Ovary (tissue), 9 donors: Measurements from ENCODE around the gene RIN3. TPM values are rescaled to one million over a fixed set of nuclear protein-coding genes. Genes with fewer than 3 reads are reported as not detected.

ENCODE experiments used
- DNase-seq, 5 donors: peaks; one replicate each; pipeline ENCODE4 v3.0.0-alpha.2; 2019 to 2020
- H3K27ac ChIP-seq, 2 donors: fragments of 200-600 bp; one replicate each; pipeline versions ENCODE4 v1.5.1 to v1.8.0; 2019 to 2022
- H3K27me3 ChIP-seq: fragments of 200-600 bp; one replicate; pipeline ENCODE4 v1.8.0; 2022
- H3K36me3 ChIP-seq: fragments of 200-600 bp; sonication (generic); one replicate; pipeline ENCODE4 v1.5.1; 2019
- H3K4me1 ChIP-seq: one replicate; pipeline ENCODE4 v1.8.1; 2013; ENCODE audit warnings: mild to moderate bottlenecking, moderate library complexity; ENCODE audit not compliant: insufficient read depth
- H3K4me3 ChIP-seq: fragments of 200-600 bp; sonication (generic); one replicate; pipeline ENCODE4 v1.5.1; 2017
- H3K9me3 ChIP-seq, 2 donors: fragments of 200-600 bp in 1 of 2; sonication (generic) in 1 of 2; one replicate each; pipeline versions ENCODE4 v1.5.1 to v1.8.1; 2013 to 2019; ENCODE audit warnings: mild to moderate bottlenecking in 1 of 2, moderate library complexity in 1 of 2
- CTCF ChIP-seq, 3 donors: fragments of 450-650 bp in 2 of 3; fragments of 200-600 bp in 1 of 3; IDR thresholded peaks; one replicate each; pipeline versions ENCODE4 v1.5.1 to v1.8.0; 2016 to 2022; ENCODE audit warnings: antibody characterized with exemption in 3 of 3, mild to moderate bottlenecking in 1 of 3
- EP300 ChIP-seq: sonication (generic); formaldehyde crosslinking; IDR thresholded peaks from one replicate; pipeline ENCODE4 v1.6.1; 2017; ENCODE audit warnings: antibody characterized with exemption
- POLR2A ChIP-seq: fragments of 450-650 bp; IDR thresholded peaks from one replicate; pipeline ENCODE4 v1.6.1; 2017; ENCODE audit warnings: antibody characterized with exemption, mild to moderate bottlenecking, moderate library complexity
- WGBS, 3 donors: extraction: QIAGEN DNeasy Blood & Tissue Kit in 1 of 3; methylation state at CpG; one replicate each; pipeline versions ENCODE4 v1.1.5 to v1.1.7; 2013 to 2017; 5-methylcytosine and 5-hydroxymethylcytosine counted together
- intact Hi-C, 4 donors: fragments of 100-400 bp; cut with DNase I; formaldehyde crosslinking; loops; one replicate each; pipeline versions ENCODE4 v1.11.0 to v1.15.1; 2022 to 2023
- polyA plus RNA-seq, 2 donors: library from polyadenylated mRNA; stranded (reverse); fragments of 200-250 nt in 1 of 2; fragments of 350-450 nt in 1 of 2; fragmentation: Illumina TruSeq in 1 of 2; extraction: RNeasy Lipid Tissue Mini Kit (QIAGEN cat#74804) in 1 of 2; gene quantifications; one replicate each; pipeline ENCODE4 v1.2.3, GENCODE V29; 2013 to 2014
- total RNA-seq, 7 donors: library from RNA; depleted of rRNA in 2 of 7; stranded (reverse); fragments of >200 nt in 2 of 7; fragmentation: NEBNext Ultra II Directional in 3 of 7; extraction: Animal tissue kit (Norgen Biotek cat#: 25700) in 3 of 7; gene quantifications; one replicate each; pipeline versions ENCODE4 v1.1.0 to v1.2.4, GENCODE V29; 2016 to 2023
- donor health status: DM: no; HTN: no; CAD: no; lungs with moderate emphysema.
- donor health status: DM: no; HTN: no; CAD: no.
- donor health status: Bipolar disorder and iron deficiency.
- donor health status: DM: yes; HTN: yes; CAD: no.
- donor health status: DM: no; HTN: no; CAD: no.
- donor health status: DM: yes; HTN: yes; CAD: no.

The RIN3 gene
- total and polyA plus RNA-seq, 9 donors = 3.8 to 27.9 (median 13.9) TPM

- 89 to 97% (median 90%) methylated on average over 3 of the region's 3 CpGs for WGBS, 3 donors
- no peak for DNase-seq
- Histone ChIP-seq H3K4me1 (peaks cover 1% of the 10 kb centered on the region), H3K9me3 (no peaks in the 10 kb centered on the region), H3K4me3 (no peak overlapping the region), H3K27me3 (no peaks in the 10 kb centered on the region), H3K27ac (no peak overlapping the region), H3K36me3 (no peaks in the 10 kb centered on the region)
- TF ChIP-seq EP300 = no peak
- no peak for TF ChIP-seq CTCF (IDR thresholded peaks at IDR 0.05)
- TF ChIP-seq POLR2A = no peak
- intact Hi-C loops = no loop called here
Observed at GRCh38 chr14:92473969-92474535, 39.5 kb upstream of the RIN3 start.

GRCh38 chr14:92475037-92475436 is 38.5 kb upstream of the RIN3 start:
- Histone ChIP-seq H3K36me3 (no peaks in the 10 kb centered on the region), H3K4me1 (peaks cover 1% of the 10 kb centered on the region), H3K9me3 (no peaks in the 10 kb centered on the region), H3K27ac (no peak overlapping the region), H3K4me3 (no peak overlapping the region), H3K27me3 (no peaks in the 10 kb centered on the region)
- TF ChIP-seq POLR2A = no peak
- no peak for TF ChIP-seq CTCF (IDR thresholded peaks at IDR 0.05)
- TF ChIP-seq EP300 = no peak
- intact Hi-C loops = no loop called here
- WGBS, 3 donors = 93 to 100% (median 97%) methylated on average over 1 of the region's 1 CpG
- DNase-seq = no peak

- no peaks in the 10 kb centered on the region for H3K27me3 ChIP-seq
- WGBS, 3 donors = 46 to 56% (median 56%) methylated on average over 14 of the region's 14 CpGs
- peak; percentile 50 to 85 (median 66) for DNase-seq
- no peaks in the 10 kb centered on the region for H3K36me3 ChIP-seq
- no peaks in the 10 kb centered on the region for H3K9me3 ChIP-seq
- no peak overlapping the region for H3K4me3 ChIP-seq
- TF ChIP-seq CTCF (IDR thresholded peaks at IDR 0.05) = no peak
- no peak for TF ChIP-seq POLR2A
- no peak for TF ChIP-seq EP300
- peaks cover 1% of the 10 kb centered on the region for H3K4me1 ChIP-seq
- intact Hi-C loops = no loop called here
- no peak overlapping the region for H3K27ac ChIP-seq
Observed at GRCh38 chr14:92475451-92476187, 38.0 kb upstream of the RIN3 start.

GRCh38 chr14:92480856-92481255 is 32.7 kb upstream of the RIN3 start:
- DNase-seq = no peak
- no peak for TF ChIP-seq POLR2A
- TF ChIP-seq CTCF (IDR thresholded peaks at IDR 0.05) = no peak
- TF ChIP-seq EP300 = no peak
- Histone ChIP-seq H3K27me3 (no peaks in the 10 kb centered on the region), H3K9me3 (no peaks in the 10 kb centered on the region), H3K4me1 (no peaks in the 10 kb centered on the region), H3K4me3 (no peak overlapping the region), H3K27ac (no peak overlapping the region), H3K36me3 (no peaks in the 10 kb centered on the region)
- intact Hi-C loops = no loop called here
- WGBS, 3 donors = 75 to 82% (median 76%) methylated on average over 3 of the region's 3 CpGs
